Stimulated activated naive CD8-positive, alpha-beta T cell treated with anti-CD3 and anti-CD28 coated beads, Interleukin-15, Interleukin-2, amounts not matched to agents 100 U/mL and 50 U/mL, for 24 hours (primary cell): ENCODE data around the gene EYS.
"Not testable (repeated sequence)": the region's sequence is repeated elsewhere in the genome, so short reads cannot be mapped to it uniquely, and the experiment has no call there.

Source experiments
- ATAC-seq: fragments of 150-1000 bp; cut with Tn5 transposase; one replicate; pipeline ENCODE4 v1.10.0; 2021
- DNase-seq: peaks from one replicate; pipeline ENCODE4 v3.0.0; 2021

EYS gene

GRCh38 chr6:65081756-65082155 is 625.3 kb downstream of the EYS start:
- ATAC-seq (no peak), DNase-seq (no peak)

- ATAC-seq (no peak), DNase-seq (no peak)
Measured at GRCh38 chr6:65075705-65076230, 631.3 kb downstream of the EYS start.

GRCh38 chr6:65072500-65072899 is 634.5 kb downstream of the EYS start:
- no peak for DNase-seq

GRCh38 chr6:65071480-65071879 is 635.5 kb downstream of the EYS start:
- ATAC-seq (no peak), DNase-seq (no peak)

More at GRCh38 chr6:65072500-65072899, 634.5 kb downstream of the EYS start:
- ATAC-seq = no peak

GRCh38 chr6:65064844-65065243 is 642.2 kb downstream of the EYS start:
- DNase-seq (no peak), ATAC-seq (no peak)

- DNase-seq (no peak), ATAC-seq (no peak)
Measured at GRCh38 chr6:65059568-65059967, 647.5 kb downstream of the EYS start.

- DNase-seq (no peak), ATAC-seq (no peak)
Measured at GRCh38 chr6:65055545-65055944, 651.5 kb downstream of the EYS start.

- ATAC-seq (no peak), DNase-seq (no peak)
Measured at GRCh38 chr6:65052626-65053025, 654.4 kb downstream of the EYS start.

- no peak for DNase-seq
- ATAC-seq = no peak
Measured at GRCh38 chr6:65045801-65046200, 661.2 kb downstream of the EYS start.

GRCh38 chr6:65014006-65014405 is 693.0 kb downstream of the EYS start:
- no peak for ATAC-seq
- DNase-seq = no peak

- ATAC-seq = no peak
- no peak for DNase-seq
Measured at GRCh38 chr6:65006788-65007187, 700.2 kb downstream of the EYS start.

GRCh38 chr6:65004283-65004682 is 702.7 kb downstream of the EYS start:
- no peak for DNase-seq

GRCh38 chr6:65002882-65003281 is 704.1 kb downstream of the EYS start:
- not testable (repeated sequence) for DNase-seq, ATAC-seq

More at GRCh38 chr6:65004283-65004682, 702.7 kb downstream of the EYS start:
- no peak for ATAC-seq

- ATAC-seq = no peak
- no peak for DNase-seq
Measured at GRCh38 chr6:65000815-65001214, 706.2 kb downstream of the EYS start.

GRCh38 chr6:64998204-64998603 is 708.8 kb downstream of the EYS start:
- DNase-seq (no peak), ATAC-seq (no peak)

- ATAC-seq = no peak
- no peak for DNase-seq
Measured at GRCh38 chr6:64996301-64996700, 710.7 kb downstream of the EYS start.

GRCh38 chr6:64990652-64991304 is 716.2 kb downstream of the EYS start:
- ATAC-seq (no peak), DNase-seq (no peak)

GRCh38 chr6:64988148-64988547 is 718.9 kb downstream of the EYS start:
- ATAC-seq = no peak
- no peak for DNase-seq

GRCh38 chr6:64987066-64987465 is 720.0 kb downstream of the EYS start:
- ATAC-seq = no peak
- no peak for DNase-seq

- DNase-seq = no peak
Measured at GRCh38 chr6:64985726-64986125, 721.3 kb downstream of the EYS start.

GRCh38 chr6:64984948-64985347 is 722.1 kb downstream of the EYS start:
- no peak for DNase-seq
- ATAC-seq = no peak

More at GRCh38 chr6:64985726-64986125, 721.3 kb downstream of the EYS start:
- no peak for ATAC-seq

- no peak for ATAC-seq
Measured at GRCh38 chr6:64983089-64983488, 723.9 kb downstream of the EYS start.

GRCh38 chr6:64973142-64973541 is 733.9 kb downstream of the EYS start:
- no peak for ATAC-seq

More at GRCh38 chr6:64983089-64983488, 723.9 kb downstream of the EYS start:
- DNase-seq = no peak

GRCh38 chr6:64969139-64969538 is 737.9 kb downstream of the EYS start:
- DNase-seq = no peak
- ATAC-seq = no peak

More at GRCh38 chr6:64973142-64973541, 733.9 kb downstream of the EYS start:
- no peak for DNase-seq
